DOHH2 (cell line): ENCODE data around the gene PPP1R3F.
"Not testable (repeated sequence)": the region's sequence is repeated elsewhere in the genome, so short reads cannot be mapped to it uniquely, and the experiment has no call there.

Experiments
- H3F3A ChIP-seq: fragments of 200-600 bp; sonication (generic), shearing (Covaris generic); 2 replicates; pipeline ENCODE4 v1.6.0; 2016; ENCODE audit warnings: antibody characterized with exemption, mild to moderate bottlenecking; ENCODE audit not compliant: control insufficient read depth, insufficient read depth
- H3K27ac ChIP-seq: fragments of 200-600 bp; sonication (generic); 2 replicates; pipeline ENCODE4 v1.5.1; 2014; ENCODE audit warnings: low read depth, mild to moderate bottlenecking, low read length, moderate library complexity
- H3K27me3 ChIP-seq: fragments of 200-600 bp; sonication (generic); 2 replicates; pipeline ENCODE4 v1.6.1; 2014; ENCODE audit warnings: mild to moderate bottlenecking, low read length, mixed read lengths; ENCODE audit not compliant: control insufficient read depth
- H3K36me3 ChIP-seq: fragments of 200-600 bp; sonication (generic); 2 replicates; pipeline ENCODE4 v1.6.1; 2014; ENCODE audit warnings: mild to moderate bottlenecking, low read length, moderate library complexity, mixed read lengths; ENCODE audit not compliant: control insufficient read depth
- H3K4me1 ChIP-seq: fragments of 200-600 bp; sonication (generic); 2 replicates; pipeline ENCODE4 v1.6.1; 2014; ENCODE audit warnings: mild to moderate bottlenecking, low read length, mixed read lengths; ENCODE audit not compliant: control insufficient read depth
- H3K4me2 ChIP-seq: fragments of 200-600 bp; sonication (generic); 2 replicates; pipeline ENCODE4 v1.6.0; 2014; ENCODE audit warnings: mild to moderate bottlenecking, low read length, moderate library complexity
- H3K4me3 ChIP-seq: fragments of 200-600 bp; sonication (generic); 2 replicates; pipeline ENCODE4 v1.5.1; 2014; ENCODE audit warnings: mild to moderate bottlenecking, low read length, mixed read lengths
- H3K79me2 ChIP-seq: fragments of 200-600 bp; sonication (generic); 2 replicates; pipeline ENCODE4 v1.6.1; 2014; ENCODE audit warnings: mild to moderate bottlenecking, low read length, mixed read lengths; ENCODE audit not compliant: control insufficient read depth
- H3K9me2 ChIP-seq: fragments of 200-600 bp; sonication (generic); replicated peaks from 2 replicates; pipeline ENCODE4 v1.6.1; 2014; ENCODE audit warnings: mild to moderate bottlenecking, low read length, mixed read lengths; ENCODE audit not compliant: control insufficient read depth
- H3K9me3 ChIP-seq: fragments of 200-600 bp; sonication (generic); 2 replicates; pipeline ENCODE4 v1.6.1; 2014; ENCODE audit warnings: antibody characterized with exemption, low read length, mixed read lengths; ENCODE audit not compliant: control insufficient read depth, insufficient read depth
- H4K20me1 ChIP-seq: fragments of 200-600 bp; sonication (generic); 2 replicates; pipeline ENCODE4 v1.6.0; 2014; ENCODE audit warnings: low read depth, mild to moderate bottlenecking, antibody characterized with exemption, low read length, moderate library complexity; ENCODE audit not compliant: control insufficient read depth, insufficient read depth

Gene PPP1R3F

DNA sequence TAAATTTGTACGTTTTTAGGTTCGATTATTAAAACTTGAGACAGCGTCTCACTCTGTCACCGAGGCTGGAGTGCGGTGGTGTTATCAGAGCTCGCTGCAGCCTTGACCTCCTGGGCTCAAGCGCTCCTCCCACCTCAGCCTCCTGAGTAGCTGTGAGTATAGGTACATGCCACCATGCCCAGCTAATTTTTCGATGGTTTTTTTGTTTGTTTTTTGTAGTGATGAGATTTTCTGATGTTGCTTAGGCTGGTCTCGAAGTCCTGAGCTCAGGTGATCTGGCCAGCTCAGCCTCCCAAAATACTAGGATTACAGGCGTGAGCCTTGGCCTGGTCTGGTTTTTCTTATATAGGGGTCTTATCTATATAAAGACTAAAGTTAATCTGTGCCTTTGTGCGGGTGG is 60.8 kb downstream of the PPP1R3F start:
- H3K79me2 ChIP-seq, H3K27me3 ChIP-seq, H3K9me3 ChIP-seq: not testable (repeated sequence)

DNA sequence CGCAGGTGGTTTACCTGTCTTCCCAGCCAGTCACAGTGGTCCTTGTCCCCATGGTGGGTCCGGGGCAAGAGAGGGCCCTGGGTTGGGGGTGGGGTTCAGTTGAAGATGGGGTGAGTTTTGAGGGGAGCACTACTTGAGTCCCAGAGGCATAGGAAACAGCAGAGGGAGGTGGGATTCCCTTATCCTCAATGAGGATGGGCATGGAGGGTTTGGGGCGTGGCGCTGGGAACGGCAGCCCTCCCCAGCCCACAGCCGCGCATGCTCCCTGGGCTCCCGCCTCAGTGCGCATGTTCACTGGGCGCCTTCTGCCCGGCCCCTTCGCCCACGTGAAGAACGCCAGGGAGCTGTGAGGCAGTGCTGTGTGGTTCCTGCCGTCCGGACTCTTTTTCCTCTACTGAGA is 61.7 kb downstream of the PPP1R3F start, which contains the start of gene GAGE13:
Gene GAGE13, plus strand, starts transcription at position 301 of the 400 bp plus-strand sequence. CDS start 1,156 bp downstream, outside the sequence.
- H3K9me2 ChIP-seq, H3K27me3 ChIP-seq, H3K9me3 ChIP-seq: not testable (repeated sequence)

More for the DNA sequence above, 60.8 kb downstream of the PPP1R3F start:
- not testable (repeated sequence) for H3K4me1 ChIP-seq, H3K4me3 ChIP-seq, H3K9me2 ChIP-seq, H4K20me1 ChIP-seq, H3K4me2 ChIP-seq, H3K36me3 ChIP-seq, H3F3A ChIP-seq, H3K27ac ChIP-seq

DNA sequence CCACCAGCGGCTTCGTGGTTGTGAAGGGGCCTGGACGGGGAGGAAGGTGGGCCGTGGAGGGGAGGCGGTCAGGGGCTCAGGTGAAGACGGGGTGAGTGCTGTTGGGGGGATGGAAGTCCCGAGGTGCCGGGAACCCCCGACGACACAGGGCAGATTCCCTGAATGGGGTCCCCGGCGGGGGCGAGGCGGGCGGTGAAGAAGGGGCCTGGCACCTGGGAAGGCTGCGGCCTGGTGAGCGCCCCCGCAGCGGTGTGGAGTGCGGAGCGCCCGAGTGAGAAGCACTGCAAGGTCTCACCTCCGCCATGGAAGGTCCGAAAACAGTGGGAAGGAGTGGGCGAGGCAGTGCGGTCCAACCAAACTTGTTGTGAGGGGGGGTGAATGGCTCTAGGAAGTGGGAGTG is 62.2 kb downstream of the PPP1R3F start:
- not testable (repeated sequence) for H3K79me2 ChIP-seq, H3K4me1 ChIP-seq, H4K20me1 ChIP-seq, H3K27ac ChIP-seq, H3K4me3 ChIP-seq, H3K4me2 ChIP-seq, H3K9me2 ChIP-seq, H3F3A ChIP-seq, H3K27me3 ChIP-seq, H3K36me3 ChIP-seq, H3K9me3 ChIP-seq

More for the DNA sequence above, 61.7 kb downstream of the PPP1R3F start, which contains the start of gene GAGE13:
- not testable (repeated sequence) for H3F3A ChIP-seq, H3K4me3 ChIP-seq, H3K27ac ChIP-seq, H4K20me1 ChIP-seq, H3K4me2 ChIP-seq, H3K36me3 ChIP-seq, H3K4me1 ChIP-seq, H3K79me2 ChIP-seq
